AG10803 (cell line): Measurements from ENCODE around the gene ATP9B.
A peak's percentile ranks its signal among the peaks of the same experiment; 100 is the strongest.

Source experiments
- DNase-seq: peaks from one replicate; pipeline ENCODE4 v3.0.0; 2010; ENCODE audit warnings: low read depth
- H3K4me3 ChIP-seq: 2 replicates; pipeline ENCODE4 v1.5.1; 2011; ENCODE audit warnings: mild to moderate bottlenecking, low read length, control low read depth
- TF ChIP-seq, protein P1 (sequence below): conservative IDR thresholded peaks from 2 replicates; pipeline ENCODE4 v1.5.1; 2011; ENCODE audit warnings: mild to moderate bottlenecking, low read length, control low read depth, inconsistent platforms

ATP9B gene

GRCh38 chr18:79204889-79205807 lies 136.0 kb downstream of the ATP9B start:
- TF ChIP-seq, protein P1, sequence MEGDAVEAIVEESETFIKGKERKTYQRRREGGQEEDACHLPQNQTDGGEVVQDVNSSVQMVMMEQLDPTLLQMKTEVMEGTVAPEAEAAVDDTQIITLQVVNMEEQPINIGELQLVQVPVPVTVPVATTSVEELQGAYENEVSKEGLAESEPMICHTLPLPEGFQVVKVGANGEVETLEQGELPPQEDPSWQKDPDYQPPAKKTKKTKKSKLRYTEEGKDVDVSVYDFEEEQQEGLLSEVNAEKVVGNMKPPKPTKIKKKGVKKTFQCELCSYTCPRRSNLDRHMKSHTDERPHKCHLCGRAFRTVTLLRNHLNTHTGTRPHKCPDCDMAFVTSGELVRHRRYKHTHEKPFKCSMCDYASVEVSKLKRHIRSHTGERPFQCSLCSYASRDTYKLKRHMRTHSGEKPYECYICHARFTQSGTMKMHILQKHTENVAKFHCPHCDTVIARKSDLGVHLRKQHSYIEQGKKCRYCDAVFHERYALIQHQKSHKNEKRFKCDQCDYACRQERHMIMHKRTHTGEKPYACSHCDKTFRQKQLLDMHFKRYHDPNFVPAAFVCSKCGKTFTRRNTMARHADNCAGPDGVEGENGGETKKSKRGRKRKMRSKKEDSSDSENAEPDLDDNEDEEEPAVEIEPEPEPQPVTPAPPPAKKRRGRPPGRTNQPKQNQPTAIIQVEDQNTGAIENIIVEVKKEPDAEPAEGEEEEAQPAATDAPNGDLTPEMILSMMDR: no peak
- no peak for DNase-seq

GRCh38 chr18:79206444-79206843 lies 137.2 kb downstream of the ATP9B start:
- TF ChIP-seq, protein P1: no peak
- no peak for DNase-seq
- no peak overlapping the region for H3K4me3 ChIP-seq

More at GRCh38 chr18:79204889-79205807, 136.0 kb downstream of the ATP9B start:
- no peak overlapping the region for H3K4me3 ChIP-seq

- TF ChIP-seq, protein P1: no peak
- no peak for DNase-seq
- H3K4me3 ChIP-seq: no peak overlapping the region
Observed at GRCh38 chr18:79208906-79209305, 139.7 kb downstream of the ATP9B start.

DNA sequence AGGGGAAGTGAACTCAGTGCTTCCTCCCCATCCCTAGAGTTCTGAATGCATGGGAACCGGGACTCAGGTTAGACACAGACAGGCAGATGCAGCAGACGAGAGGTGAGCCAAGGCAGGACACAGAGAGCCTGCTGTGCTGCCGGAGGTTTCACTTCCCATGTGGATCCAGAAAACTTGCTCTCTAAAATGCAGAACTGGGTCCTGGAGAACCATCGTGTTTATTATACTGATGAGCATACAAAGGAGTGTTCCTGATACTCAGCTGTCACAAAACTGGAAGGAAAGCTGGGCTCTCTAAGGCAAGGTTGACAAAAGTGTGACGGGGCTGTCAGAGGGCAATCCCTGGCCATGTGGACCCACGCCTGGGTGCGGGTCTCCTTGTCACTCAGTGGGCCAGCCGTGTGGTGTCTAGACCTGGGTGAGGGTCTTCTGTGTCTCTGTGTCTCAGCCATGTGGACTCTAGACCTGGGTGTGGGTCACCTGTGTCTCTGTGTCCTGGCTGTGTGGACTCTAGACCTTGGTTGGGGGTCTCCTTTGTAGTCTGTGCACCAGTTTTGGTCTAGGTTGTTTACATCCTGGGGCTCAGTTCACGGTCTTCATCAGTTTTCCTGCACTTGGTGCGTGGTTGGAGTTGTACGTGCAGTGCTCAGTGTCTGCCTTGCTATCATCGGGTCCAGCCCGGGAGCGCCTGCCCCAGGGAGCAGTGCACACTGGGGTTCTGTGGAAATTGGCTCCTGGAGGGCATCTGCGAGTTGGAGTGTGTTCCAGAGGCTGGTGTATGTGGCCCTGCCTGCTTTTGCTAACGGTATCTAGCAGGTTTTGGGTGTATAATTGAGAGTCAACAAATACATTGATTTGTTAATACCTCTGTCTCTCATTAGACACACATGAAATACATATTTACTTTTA lies 141.1 kb downstream of the ATP9B start:
- DNase-seq: no peak
- TF ChIP-seq, protein P1: no peak
- no peak overlapping the region for H3K4me3 ChIP-seq

DNA sequence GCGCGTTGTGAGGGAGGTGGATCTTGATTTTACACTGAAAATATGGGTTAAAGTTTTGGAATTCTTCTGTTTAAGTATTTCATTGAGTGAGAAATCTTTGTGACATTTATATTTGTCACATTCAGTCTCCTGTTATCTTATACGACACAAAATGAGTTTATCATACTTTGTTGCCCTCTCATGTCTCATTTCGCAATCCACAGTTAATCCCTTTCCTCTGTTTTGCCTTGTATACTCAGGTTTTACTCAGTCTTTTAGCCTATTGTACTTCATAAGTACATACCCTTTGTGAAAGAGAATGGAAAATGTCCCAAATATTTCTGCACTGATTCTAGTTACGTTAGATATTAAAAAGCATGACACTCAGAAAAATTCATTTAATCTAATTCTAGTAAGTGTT lies 142.7 kb downstream of the ATP9B start:
- TF ChIP-seq, protein P1: no peak
- peak; percentile 3 for DNase-seq
- no peak overlapping the region for H3K4me3 ChIP-seq

GRCh38 chr18:79214056-79214455 lies 144.9 kb downstream of the ATP9B start:
- TF ChIP-seq, protein P1: no peak
- H3K4me3 ChIP-seq: no peak overlapping the region
- DNase-seq: no peak
